IMR-90 (cell line): ENCODE results near the gene SLC16A2. TPM values are rescaled to one million over a fixed set of nuclear protein-coding genes. Genes with fewer than 3 reads are reported as not detected.

Experiments used
- ATAC-seq: fragments of 200-7000 bp; cut with Tn5 transposase; 2 replicates; pipeline ENCODE4 v1.9.1; 2020; ENCODE audit warnings: low read depth, mild to moderate bottlenecking, moderate library complexity
- BruUV-seq: library from RNA; stranded (reverse); fragments of 400-500 nt; replicated peaks from 2 replicates; lab custom pipeline; 2021; lab: Mats Ljungman, UMichigan
- CTCF ChIA-PET: fragments of 300-600 bp; formaldehyde crosslinking; extraction: SDS; loops from one replicate; lab custom pipeline; 2021; ENCODE audit warnings: antibody characterized with exemption; lab: Yijun Ruan, JAX
- POLR2A ChIA-PET: fragments of 300-600 bp; sonication (Branson Sonifier 250); formaldehyde crosslinking; loops from one replicate; lab custom pipeline; 2022; ENCODE audit warnings: antibody characterized with exemption; ENCODE audit not compliant: unreplicated experiment; lab: Charles Lee
- DNase-seq: peaks from one replicate; pipeline ENCODE4 v3.0.0; 2013
- H2AFZ ChIP-seq: replicated peaks from 2 replicates; pipeline ENCODE3; 2013; ENCODE audit warnings: low read length, mild to moderate bottlenecking; ENCODE audit not compliant: poor library complexity
- H2AK5ac ChIP-seq: 2 replicates; pipeline ENCODE4 v1.6.1; 2013; ENCODE audit warnings: low read depth, low read length, inconsistent platforms
- H2AK9ac ChIP-seq: replicated peaks from 2 replicates; pipeline ENCODE3; 2013; ENCODE audit warnings: mild to moderate bottlenecking, low read depth, low read length, moderate library complexity; ENCODE audit not compliant: poor library complexity
- H2BK120ac ChIP-seq: 2 replicates; pipeline ENCODE4 v1.6.1; 2013; ENCODE audit warnings: low read depth, low read length, inconsistent platforms
- H2BK15ac ChIP-seq: 3 replicates; pipeline ENCODE4 v1.6.1; 2013; ENCODE audit warnings: low read depth, low read length, inconsistent platforms
- H2BK20ac ChIP-seq: 2 replicates; pipeline ENCODE4 v1.6.1; 2013; ENCODE audit warnings: low read depth, mild to moderate bottlenecking, inconsistent platforms, low read length, moderate library complexity
- H2BK5ac ChIP-seq: 2 replicates; pipeline ENCODE4 v1.6.1; 2013; ENCODE audit warnings: mild to moderate bottlenecking, low read depth, low read length, inconsistent platforms; ENCODE audit not compliant: poor library complexity, severe bottlenecking
- H3K14ac ChIP-seq: replicated peaks from 2 replicates; pipeline ENCODE4 v1.6.1; 2013; ENCODE audit warnings: low read depth, low read length, inconsistent platforms
- H3K18ac ChIP-seq: 2 replicates; pipeline ENCODE4 v1.6.1; 2013; ENCODE audit warnings: low read depth, low read length, control low read depth
- H3K23ac ChIP-seq: 2 replicates; pipeline ENCODE4 v1.6.1; 2013; ENCODE audit warnings: low read depth, low read length, inconsistent platforms
- H3K27ac ChIP-seq: 2 replicates; pipeline ENCODE4 v1.5.1; 2013; ENCODE audit warnings: mild to moderate bottlenecking, control low read depth, low read length; ENCODE audit not compliant: insufficient read depth
- H3K27me3 ChIP-seq: 2 replicates; pipeline ENCODE4 v1.6.1; 2013; ENCODE audit warnings: low read length; ENCODE audit not compliant: control insufficient read depth, insufficient read depth
- H3K36me3 ChIP-seq: 2 replicates; pipeline ENCODE4 v1.6.1; 2013; ENCODE audit warnings: low read length, mixed read lengths; ENCODE audit not compliant: control insufficient read depth, insufficient read depth
- H3K4ac ChIP-seq: 2 replicates; pipeline ENCODE4 v1.6.1; 2013; ENCODE audit warnings: low read depth, low read length, inconsistent platforms
- H3K4me1 ChIP-seq: 2 replicates; pipeline ENCODE4 v1.6.1; 2013; ENCODE audit warnings: low read length, mixed read lengths; ENCODE audit not compliant: control insufficient read depth, insufficient read depth
- H3K4me2 ChIP-seq: 2 replicates; pipeline ENCODE4 v1.6.1; 2013; ENCODE audit warnings: low read depth, mild to moderate bottlenecking, control low read depth, low read length, moderate library complexity
- H3K4me3 ChIP-seq: 2 replicates; pipeline ENCODE4 v1.5.1; 2013; ENCODE audit warnings: low read depth, mild to moderate bottlenecking, control low read depth, low read length, moderate library complexity; ENCODE audit not compliant: insufficient read depth
- H3K56ac ChIP-seq: 2 replicates; pipeline ENCODE4 v1.6.1; 2013; ENCODE audit warnings: low read length, inconsistent platforms; ENCODE audit not compliant: insufficient read depth; ENCODE audit errors: extremely low read depth
- H3K79me1 ChIP-seq, 2 experiments: 2 replicates each; pipeline ENCODE4 v1.6.1; 2013; ENCODE audit warnings: low read length in 2 of 2, inconsistent platforms in 1 of 2, low read depth in 1 of 2
- H3K9ac ChIP-seq: 2 replicates; pipeline ENCODE4 v1.6.1; 2013; ENCODE audit warnings: low read depth, low read length, control low read depth
- H3K9me1 ChIP-seq: 2 replicates; pipeline ENCODE4 v1.6.1; 2013; ENCODE audit warnings: low read length, inconsistent platforms; ENCODE audit not compliant: insufficient read depth
- H3K9me3 ChIP-seq: 2 replicates; pipeline ENCODE4 v1.6.1; 2013; ENCODE audit warnings: low read length; ENCODE audit not compliant: control insufficient read depth, insufficient read depth
- H4K20me1 ChIP-seq: 2 replicates; pipeline ENCODE4 v1.6.1; 2013; ENCODE audit warnings: low read length, inconsistent platforms; ENCODE audit not compliant: insufficient read depth
- H4K5ac ChIP-seq: 2 replicates; pipeline ENCODE4 v1.6.1; 2013; ENCODE audit warnings: mild to moderate bottlenecking, low read depth, low read length, control low read depth
- H4K8ac ChIP-seq, 2 experiments: 2 replicates each; pipeline ENCODE4 v1.6.1; 2013; ENCODE audit warnings: low read depth in 2 of 2, low read length in 2 of 2, control low read depth in 1 of 2, inconsistent platforms in 1 of 2
- H4K91ac ChIP-seq: 2 replicates; pipeline ENCODE4 v1.6.1; 2013; ENCODE audit warnings: low read depth, low read length, inconsistent platforms; ENCODE audit not compliant: insufficient read depth
- WGBS, 2 experiments: methylation state at CpG; one replicate each; pipeline versions ENCODE4 v1.1.5 to v1.1.7; 2013; ENCODE audit warnings: missing lambda C conversion rate in 2 of 2; ENCODE audit not compliant: insufficient read length in 1 of 2; ENCODE audit errors: extremely low coverage in 2 of 2; 5-methylcytosine and 5-hydroxymethylcytosine counted together
- dilution Hi-C: fragments of 300-500 bp; cut with HindIII; formaldehyde crosslinking; loops from one replicate; pipeline ENCODE4 v1.14.3; 2018; ENCODE audit warnings: low sequenced_read_pairs; ENCODE audit not compliant: unreplicated experiment
- in situ Hi-C: fragments of 300-500 bp; cut with MboI; formaldehyde crosslinking; loops from 3 replicates; pipeline ENCODE4 v1.14.3; 2019; ENCODE audit warnings: low sequenced_read_pairs, inconsistent platforms, mixed read lengths
- intact Hi-C: fragments of 100-400 bp; cut with micrococcal nuclease; formaldehyde crosslinking; loops from 2 replicates; pipeline ENCODE4 v1.10.0; 2022
- polyA plus RNA-seq, 3 experiments: library from polyadenylated mRNA; depleted of rRNA; stranded (reverse); fragments of >200 nt; gene quantifications; 2 replicates each; pipeline ENCODE4 v1.2.3, GENCODE V29; 2012; ENCODE audit warnings: low replicate concordance in 1 of 3
- total RNA-seq: library from RNA; depleted of rRNA; stranded (reverse); fragments of >200 nt; gene quantifications from 2 replicates; pipeline ENCODE4 v1.2.3, GENCODE V29; 2012
- TF ChIP-seq, protein P1 (sequence below): fragments of 150-350 bp; IDR thresholded peaks from 2 replicates; pipeline ENCODE4 v1.6.1; 2017; ENCODE audit warnings: mild to moderate bottlenecking, antibody characterized with exemption, low read length, low read depth

Gene SLC16A2
- total and polyA plus RNA-seq, 2 of the 4 experiments (the other 2 are of a cell fraction), result 6.1 to 23.8 TPM

- H3K27me3 ChIP-seq, result peaks cover 7% of the 10 kb centered on the region
- no peak overlapping the region for H3K4me2 ChIP-seq
- no peak overlapping the region for H3K27ac ChIP-seq
- TF ChIP-seq, protein P1, sequence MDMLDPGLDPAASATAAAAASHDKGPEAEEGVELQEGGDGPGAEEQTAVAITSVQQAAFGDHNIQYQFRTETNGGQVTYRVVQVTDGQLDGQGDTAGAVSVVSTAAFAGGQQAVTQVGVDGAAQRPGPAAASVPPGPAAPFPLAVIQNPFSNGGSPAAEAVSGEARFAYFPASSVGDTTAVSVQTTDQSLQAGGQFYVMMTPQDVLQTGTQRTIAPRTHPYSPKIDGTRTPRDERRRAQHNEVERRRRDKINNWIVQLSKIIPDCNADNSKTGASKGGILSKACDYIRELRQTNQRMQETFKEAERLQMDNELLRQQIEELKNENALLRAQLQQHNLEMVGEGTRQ, result no peak
- H2AFZ ChIP-seq, result no peak overlapping the region
- H4K20me1 ChIP-seq, result no peaks in the 10 kb centered on the region
- POLR2A ChIA-PET, result no interaction called here
- no peak overlapping the region for H2BK120ac ChIP-seq
- H3K36me3 ChIP-seq, result no peaks in the 10 kb centered on the region
- H3K14ac ChIP-seq, result no peak overlapping the region
- no peak overlapping the region for H3K4me3 ChIP-seq
- no peak overlapping the region for H3K23ac ChIP-seq
- no peak overlapping the region for H3K4ac ChIP-seq
- H4K8ac ChIP-seq, result no peak overlapping the region
- DNase-seq (no peak), ATAC-seq (no peak)
- no peak overlapping the region for H3K9ac ChIP-seq
- H3K18ac ChIP-seq, result no peak overlapping the region
- no peaks in the 10 kb centered on the region for H3K4me1 ChIP-seq
- H3K9me1 ChIP-seq, result no peaks in the 10 kb centered on the region; the same call in 1 of the 2 replicates
- intact Hi-C loops (no loop called here), in situ Hi-C loops (no loop called here), dilution Hi-C loops (no loop called here)
- BruUV-seq, result no TSS peak
- H4K5ac ChIP-seq, result no peak overlapping the region
- no peak overlapping the region for H4K91ac ChIP-seq
- no peak overlapping the region for H3K56ac ChIP-seq
- H2AK9ac ChIP-seq, result no peak overlapping the region
- H3K79me1 ChIP-seq, result no peaks in the 10 kb centered on the region
- H2BK5ac ChIP-seq, result no peak overlapping the region
- no peak overlapping the region for H2AK5ac ChIP-seq
- no peak overlapping the region for H2BK20ac ChIP-seq
- CTCF ChIA-PET, result no interaction called here
- WGBS, 2 experiments, result 100% methylated on average over 1 of the region's 4 CpGs; no CpG with 5 or more reads in 1 of the 2 experiments
- H2BK15ac ChIP-seq, result no peak overlapping the region
- no peaks in the 10 kb centered on the region for H3K9me3 ChIP-seq
Observed at GRCh38 chrX:74500555-74500954, 79.3 kb downstream of the SLC16A2 start.
